GM10266 (cell line): Measurements from ENCODE around the gene MEF2B.
A peak's percentile ranks its signal among the peaks of the same experiment; 100 is the strongest.

Experiments used
- DNase-seq: peaks from one replicate; pipeline ENCODE4 v3.0.0; 2012; ENCODE audit errors: extremely low spot score
- CTCF ChIP-seq: IDR thresholded peaks from 2 replicates; pipeline ENCODE4 v1.5.1; 2012; ENCODE audit warnings: mild to moderate bottlenecking, low read depth; ENCODE audit not compliant: control insufficient read depth, insufficient read depth; ENCODE audit errors: missing control alignments

The MEF2B gene

DNA sequence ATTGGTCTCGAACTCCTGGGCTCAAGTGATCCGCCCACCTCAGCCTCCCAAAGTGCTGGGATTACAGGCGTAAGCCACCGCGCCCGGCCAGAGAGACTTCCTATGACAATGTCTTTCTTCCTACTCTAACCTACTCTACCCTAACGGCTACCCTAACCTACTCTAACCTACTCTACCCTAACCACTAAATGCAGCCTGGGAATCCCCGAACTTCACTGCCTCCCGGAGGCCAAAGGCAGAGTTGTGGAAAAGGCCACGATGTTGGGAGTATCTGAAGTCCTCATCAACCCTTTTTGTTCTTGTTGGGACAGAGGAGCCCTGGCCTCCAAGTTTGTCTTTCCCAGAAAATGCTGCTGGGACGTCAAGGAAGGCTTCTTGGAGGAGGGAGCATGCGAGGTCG lies 34.1 kb upstream of the MEF2B start:
- DNase-seq = no peak
- TF ChIP-seq CTCF = no peak

DNA sequence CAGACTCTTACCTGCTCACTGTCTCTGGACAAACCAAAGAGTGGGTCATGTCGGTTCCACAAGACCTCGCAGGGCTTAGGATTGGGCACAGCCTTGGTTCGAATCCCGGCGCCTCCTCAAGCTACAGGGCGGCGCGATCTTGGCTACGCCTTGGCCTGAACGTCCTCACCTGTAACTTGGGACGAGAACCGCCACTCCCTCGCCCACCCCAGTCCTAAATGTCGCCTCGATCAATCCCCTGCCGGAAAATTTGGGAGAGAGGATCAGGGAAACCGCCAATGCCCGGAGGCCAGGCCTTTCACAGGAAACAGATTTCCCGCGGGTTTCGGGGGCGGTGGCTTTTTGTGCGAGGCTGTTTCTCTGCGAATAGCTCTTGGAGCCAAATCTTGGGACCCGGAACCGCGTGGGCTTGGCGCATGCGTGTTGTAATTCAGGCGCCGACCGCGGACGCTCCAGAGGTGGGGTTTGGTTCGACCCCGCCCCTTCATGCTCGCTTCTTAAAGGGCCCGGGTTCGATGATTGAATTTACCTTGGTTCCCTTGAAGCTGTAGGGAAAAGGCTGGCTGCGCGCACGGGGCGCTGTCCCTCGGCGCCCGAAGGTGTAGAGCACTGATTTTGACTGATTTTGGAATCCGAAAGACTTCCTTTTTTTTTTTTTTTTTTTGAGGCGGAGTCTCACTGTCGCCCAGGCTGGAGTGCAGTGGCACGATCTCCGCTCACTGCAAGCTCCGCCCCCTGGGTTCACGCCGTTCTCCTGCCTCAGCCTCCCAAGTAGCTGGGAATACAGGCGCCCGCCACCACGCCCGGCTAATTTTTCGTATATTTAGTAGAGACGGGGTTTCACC lies 33.2 kb upstream of the MEF2B start, which contains the start of gene NR2C2AP:
Gene NR2C2AP, minus strand, starts transcription at position 403 of the 845 bp plus-strand sequence. Its CDS starts 354 bp downstream, at position 49.
- DNase-seq = peak; percentile 97
- no peak for TF ChIP-seq CTCF

GRCh38 chr19:19202707-19203011 lies 32.6 kb upstream of the MEF2B start:
- no peak for DNase-seq
- no peak for TF ChIP-seq CTCF

DNA sequence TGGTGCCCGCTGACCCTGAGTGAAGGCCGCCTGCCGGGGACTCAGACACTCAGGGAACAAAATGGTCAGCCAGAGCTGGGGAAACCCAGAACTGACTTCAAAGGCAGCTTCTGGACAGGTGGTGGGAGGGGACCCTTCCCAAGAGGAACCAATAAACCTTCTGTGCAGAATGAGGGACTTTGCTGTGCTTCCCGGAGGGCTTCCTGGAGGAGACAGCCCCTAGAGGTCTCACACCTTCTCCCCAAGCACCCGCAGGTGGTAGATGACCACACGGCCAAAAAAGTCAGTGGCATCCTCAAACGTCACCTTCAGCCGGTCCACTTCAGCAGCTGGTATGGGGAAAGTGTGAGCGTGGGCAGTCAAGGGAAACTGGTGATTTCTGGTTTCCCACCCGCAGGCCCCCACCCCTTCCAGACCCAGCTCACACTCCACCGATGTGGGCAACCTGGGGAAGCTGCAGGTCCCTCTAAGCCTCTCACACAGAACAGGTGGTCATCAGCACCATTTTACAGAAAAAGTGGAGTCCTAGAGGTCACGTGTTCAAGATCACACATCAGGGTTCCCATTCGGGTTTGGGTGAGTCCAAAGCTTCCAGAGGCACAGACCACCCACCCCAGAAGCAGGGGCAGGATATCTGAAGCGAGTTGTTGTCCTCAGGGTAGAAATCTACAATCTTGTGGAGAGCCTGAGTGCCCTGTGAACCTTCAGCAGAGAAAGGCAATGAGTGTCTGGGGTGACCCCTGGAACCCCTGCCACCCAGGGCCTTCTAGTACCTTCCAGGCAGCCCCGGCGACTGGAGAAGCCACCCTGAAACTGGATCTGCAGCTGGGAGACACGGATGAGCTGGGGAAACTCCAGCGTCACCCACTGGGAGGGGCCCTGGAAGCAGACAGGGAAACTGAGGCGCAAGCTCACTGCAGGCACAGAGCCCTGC lies 31.9 kb upstream of the MEF2B start:
- no peak for TF ChIP-seq CTCF
- no peak for DNase-seq

DNA sequence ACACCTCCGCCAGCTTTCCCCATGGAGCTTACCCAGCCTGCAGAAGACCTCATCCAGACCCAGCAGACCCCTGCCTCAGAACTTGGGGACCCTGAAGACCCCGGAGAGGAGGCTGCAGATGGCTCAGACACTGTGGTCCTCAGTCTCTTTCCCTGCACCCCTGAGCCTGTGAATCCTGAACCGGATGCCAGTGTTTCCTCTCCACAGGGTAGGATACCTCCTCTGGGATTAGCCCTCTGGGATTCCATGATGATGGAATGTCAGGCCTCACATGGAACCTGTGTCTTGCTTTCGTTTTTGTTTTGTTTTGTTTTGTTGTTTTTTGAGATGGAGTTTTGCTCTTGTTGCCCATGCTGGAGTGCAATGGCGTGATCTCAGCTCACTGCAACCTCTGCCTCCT lies 23.9 kb upstream of the MEF2B start:
- no peak for TF ChIP-seq CTCF
- no peak for DNase-seq

DNA sequence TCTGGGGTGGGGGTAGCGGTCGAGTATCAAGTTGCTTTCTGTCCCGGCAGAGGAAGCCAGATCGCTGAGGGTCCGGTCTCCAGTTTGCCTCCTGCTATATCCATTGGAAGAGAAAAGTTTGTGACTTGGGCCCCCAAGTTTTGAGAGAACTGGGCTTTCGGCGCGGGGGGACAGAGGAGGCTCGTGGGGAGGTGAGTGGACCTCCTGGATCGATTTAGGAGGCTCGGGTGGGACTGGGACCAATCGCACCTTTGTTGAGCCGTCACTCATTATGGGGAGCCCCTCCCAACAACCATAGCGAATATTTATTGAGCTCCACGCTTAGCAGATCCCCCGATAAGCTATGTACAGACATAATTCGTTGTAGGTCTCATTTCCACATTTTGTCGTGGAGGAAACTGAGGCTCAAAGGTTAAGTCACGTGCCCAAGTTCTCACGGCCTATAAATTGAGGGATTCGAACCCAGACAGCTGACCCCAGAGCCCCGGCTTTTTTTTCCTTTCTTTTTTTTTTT lies 22.9 kb upstream of the MEF2B start:
- no peak for TF ChIP-seq CTCF
- no peak for DNase-seq
